NCI-H1092 treated with DMSO at 0.1 percent for 48 hours (cell line): ENCODE results near the gene TREX2.

Experiments
- DNase-seq: peaks from one replicate; lab custom pipeline; 2025; lab: John Stamatoyannopoulos, UW

Gene TREX2

GRCh38 chrX:153475751-153476281 lies 30.0 kb upstream of the TREX2 start:
- DNase-seq, result no peak

- no peak for DNase-seq
Measured at GRCh38 chrX:153475271-153475670, 29.4 kb upstream of the TREX2 start.

- DNase-seq, result peak; percentile 39
Measured at GRCh38 chrX:153474718-153475117, 28.9 kb upstream of the TREX2 start.

- no peak for DNase-seq
Measured at GRCh38 chrX:153474266-153474665, 28.4 kb upstream of the TREX2 start.

- no peak for DNase-seq
Measured at GRCh38 chrX:153473126-153473525, 27.3 kb upstream of the TREX2 start.

- DNase-seq, result no peak
Measured at GRCh38 chrX:153471663-153472280, 25.9 kb upstream of the TREX2 start.

GRCh38 chrX:153470411-153471363 lies 24.8 kb upstream of the TREX2 start, which contains the start of gene HAUS7:
TSS of gene HAUS7 (minus strand) at chrX:153470576. CDS start at chrX:153470557, 19 bp downstream.
- DNase-seq, result peak; percentile 95

GRCh38 chrX:153469811-153470410 lies 24.1 kb upstream of the TREX2 start:
- peak; percentile 35 for DNase-seq

- no peak for DNase-seq
Measured at GRCh38 chrX:153468008-153468580, 22.2 kb upstream of the TREX2 start.

GRCh38 chrX:153465691-153466380 lies 20.0 kb upstream of the TREX2 start:
- DNase-seq, result no peak

GRCh38 chrX:153464116-153464515 lies 18.3 kb upstream of the TREX2 start:
- DNase-seq, result no peak

GRCh38 chrX:153463556-153463955 lies 17.7 kb upstream of the TREX2 start:
- DNase-seq, result no peak

GRCh38 chrX:153463031-153463430 lies 17.2 kb upstream of the TREX2 start:
- no peak for DNase-seq

- no peak for DNase-seq
Measured at GRCh38 chrX:153462291-153462690, 16.4 kb upstream of the TREX2 start.

GRCh38 chrX:153460826-153461225 lies 15.0 kb upstream of the TREX2 start:
- DNase-seq, result peak; percentile 35

- DNase-seq, result no peak
Measured at GRCh38 chrX:153459986-153460385, 14.1 kb upstream of the TREX2 start.

- DNase-seq, result no peak
Measured at GRCh38 chrX:153458476-153458875, 12.6 kb upstream of the TREX2 start.

- DNase-seq, result no peak
Measured at GRCh38 chrX:153457827-153458466, 12.1 kb upstream of the TREX2 start.

- DNase-seq, result no peak
Measured at GRCh38 chrX:153457136-153457825, 11.4 kb upstream of the TREX2 start.

GRCh38 chrX:153456704-153457103 lies 10.8 kb upstream of the TREX2 start:
- no peak for DNase-seq
